ENCODE measurements around the gene IFT27.

The IFT27 gene

DNA sequence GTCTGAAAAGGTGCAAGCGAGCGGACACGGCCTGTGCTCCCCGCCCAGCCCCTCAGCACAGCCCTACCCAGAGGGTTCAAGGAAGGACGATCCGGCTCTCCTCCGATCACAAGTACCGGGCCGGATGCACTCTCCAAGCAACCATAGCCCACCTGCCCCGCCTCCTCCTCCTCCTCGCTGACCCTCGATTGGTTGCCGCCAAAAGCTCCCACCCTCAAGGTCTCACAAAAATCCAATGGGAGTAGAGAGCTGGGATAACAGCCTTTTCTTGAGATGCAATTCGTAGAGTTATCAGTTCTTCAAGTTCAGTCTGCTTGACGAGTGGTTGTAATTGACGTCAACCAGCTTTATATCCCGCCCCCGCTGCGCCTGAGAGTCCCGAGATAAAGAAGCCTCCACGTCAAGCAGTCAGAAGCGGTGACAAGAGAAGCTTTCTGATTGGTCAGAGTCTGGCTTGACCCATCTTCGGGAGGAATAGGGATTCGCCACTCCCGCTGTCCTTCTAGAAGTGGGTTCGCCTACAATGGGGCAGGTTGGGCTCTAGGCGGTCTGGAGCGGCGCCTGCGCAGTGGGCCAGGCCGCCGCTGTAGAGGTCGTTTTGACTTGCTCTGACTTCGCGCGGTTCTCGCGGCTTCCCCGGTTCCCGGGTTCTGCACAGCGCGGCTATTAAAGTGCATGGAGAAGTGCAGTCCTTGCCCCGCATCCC is at the start of gene IFT27:
Gene IFT27 (minus strand): TSS at position 156 of the 706 bp plus-strand sequence. CDS start 412 bp downstream, outside the sequence.
- DNase-seq (ENCODE audit: low spot score), result peak; percentile 99

DNA sequence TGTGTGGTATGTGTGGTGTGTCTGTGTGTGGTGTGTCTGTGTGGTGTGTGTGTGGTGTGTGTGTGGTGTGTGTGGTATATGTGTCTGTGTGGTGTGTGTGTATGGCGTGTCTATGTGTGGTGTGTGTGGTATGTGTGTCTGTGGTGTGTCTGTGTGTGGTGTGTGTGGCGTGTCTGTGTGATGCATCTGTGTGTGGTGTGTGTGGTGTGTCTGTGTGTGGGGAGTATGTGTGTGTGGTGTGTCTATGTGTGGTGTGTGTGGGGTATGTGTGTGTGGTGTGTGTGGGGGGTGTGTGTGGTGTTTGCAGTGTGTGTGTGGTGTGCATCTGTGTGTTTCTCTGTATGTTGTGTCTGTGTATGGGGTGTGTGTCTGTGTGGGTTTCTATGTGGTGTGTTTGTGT is 48.7 kb upstream of the IFT27 start:
- DNase-seq (ENCODE audit: low spot score), result no peak
- no peak for FAIRE-seq

More for the DNA sequence above, at the start of gene IFT27:
- peak; percentile 98 for FAIRE-seq

GRCh38 chr22:36823186-36823839 is 47.4 kb upstream of the IFT27 start:
- FAIRE-seq, result no peak

DNA sequence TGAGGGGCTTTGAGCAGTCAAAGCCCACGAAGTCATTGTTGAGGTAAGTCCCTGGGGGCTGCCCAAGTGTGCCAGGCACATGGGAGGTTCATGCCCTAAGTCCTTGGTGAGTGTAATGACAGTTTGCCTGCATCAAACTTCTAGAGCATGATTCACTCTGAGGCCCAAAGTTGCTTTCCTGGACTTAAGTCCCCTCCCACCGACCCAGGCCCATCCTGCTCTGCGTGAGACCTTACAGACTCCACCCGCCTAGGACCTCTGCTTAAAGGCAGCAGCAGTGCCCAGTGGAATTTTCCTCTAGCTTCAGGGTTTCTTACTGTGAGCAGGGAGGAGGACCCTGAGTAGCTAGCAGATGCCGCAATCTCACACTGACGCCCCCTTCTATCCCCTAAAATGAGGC is 46.7 kb upstream of the IFT27 start:
- FAIRE-seq, result no peak
- no peak for DNase-seq (ENCODE audit: low spot score)

More at GRCh38 chr22:36823186-36823839, 47.4 kb upstream of the IFT27 start:
- DNase-seq (ENCODE audit: low spot score), result no peak

GRCh38 chr22:36819112-36819511 is 43.2 kb upstream of the IFT27 start:
- DNase-seq (ENCODE audit: low spot score) (no peak), FAIRE-seq (no peak)

DNA sequence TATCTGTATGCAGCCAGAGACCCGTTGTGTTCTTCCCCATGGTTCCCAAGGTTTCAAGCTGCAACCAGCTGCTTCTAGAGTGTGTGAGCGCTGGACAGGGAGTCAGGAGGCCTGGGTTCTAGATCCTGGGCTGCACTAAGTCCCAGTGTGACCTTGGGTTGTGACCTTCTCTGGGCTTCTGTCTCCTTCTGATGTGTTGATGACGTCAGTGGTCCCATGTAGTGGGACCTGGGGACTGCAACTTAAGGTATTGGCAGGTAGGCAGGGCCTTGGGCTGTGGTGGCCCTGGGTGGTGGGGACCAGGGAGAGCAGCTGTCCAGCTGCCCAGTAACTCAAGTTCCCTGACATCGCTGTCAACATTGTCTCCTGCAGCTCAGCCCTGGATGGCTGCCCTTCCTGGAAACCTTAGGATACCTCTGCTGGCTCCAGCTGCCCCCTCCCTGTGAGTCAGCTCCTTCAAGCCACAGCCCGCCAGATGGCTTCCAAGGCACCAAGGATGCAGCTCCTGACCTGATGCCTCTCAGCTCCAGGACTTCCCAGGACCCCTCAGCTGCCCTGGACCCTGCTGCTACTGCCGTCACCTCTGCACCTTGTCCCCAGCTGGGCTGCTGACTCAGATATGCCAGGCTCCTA is 42.2 kb upstream of the IFT27 start:
- DNase-seq (ENCODE audit: low spot score), result no peak
- no peak for FAIRE-seq

GRCh38 chr22:36817525-36817848 is 41.6 kb upstream of the IFT27 start:
- no peak for FAIRE-seq

GRCh38 chr22:36816636-36817524 is 41.0 kb upstream of the IFT27 start, which contains the start of gene PVALB:
TSS of gene PVALB (minus strand) at chr22:36817035. CDS start at chr22:36817005, 30 bp downstream.
- DNase-seq (ENCODE audit: low spot score) (no peak), FAIRE-seq (no peak)

More at GRCh38 chr22:36817525-36817848, 41.6 kb upstream of the IFT27 start:
- no peak for DNase-seq (ENCODE audit: low spot score)

DNA sequence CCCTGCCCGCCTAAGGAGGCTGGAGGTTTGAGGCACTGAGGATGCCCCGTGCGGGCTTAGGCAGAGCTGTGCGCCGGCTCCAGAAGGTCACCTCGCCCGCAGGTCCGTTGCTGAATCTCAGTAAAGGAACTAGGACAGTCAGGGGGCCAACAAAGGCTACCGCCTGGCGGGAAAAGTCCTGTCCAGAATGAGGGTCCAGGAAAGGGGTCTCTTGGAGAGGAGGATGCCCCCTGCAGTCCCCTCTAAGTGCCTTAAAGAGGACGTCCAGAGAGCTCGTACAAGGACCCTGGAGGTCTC is 40.4 kb upstream of the IFT27 start:
- FAIRE-seq (no peak), DNase-seq (ENCODE audit: low spot score) (no peak)

- FAIRE-seq, result no peak
Measured at GRCh38 chr22:36815558-36816338, 39.8 kb upstream of the IFT27 start.

GRCh38 chr22:36814801-36815200 is 38.9 kb upstream of the IFT27 start:
- no peak for FAIRE-seq

More at GRCh38 chr22:36815558-36816338, 39.8 kb upstream of the IFT27 start:
- no peak for DNase-seq (ENCODE audit: low spot score)

DNA sequence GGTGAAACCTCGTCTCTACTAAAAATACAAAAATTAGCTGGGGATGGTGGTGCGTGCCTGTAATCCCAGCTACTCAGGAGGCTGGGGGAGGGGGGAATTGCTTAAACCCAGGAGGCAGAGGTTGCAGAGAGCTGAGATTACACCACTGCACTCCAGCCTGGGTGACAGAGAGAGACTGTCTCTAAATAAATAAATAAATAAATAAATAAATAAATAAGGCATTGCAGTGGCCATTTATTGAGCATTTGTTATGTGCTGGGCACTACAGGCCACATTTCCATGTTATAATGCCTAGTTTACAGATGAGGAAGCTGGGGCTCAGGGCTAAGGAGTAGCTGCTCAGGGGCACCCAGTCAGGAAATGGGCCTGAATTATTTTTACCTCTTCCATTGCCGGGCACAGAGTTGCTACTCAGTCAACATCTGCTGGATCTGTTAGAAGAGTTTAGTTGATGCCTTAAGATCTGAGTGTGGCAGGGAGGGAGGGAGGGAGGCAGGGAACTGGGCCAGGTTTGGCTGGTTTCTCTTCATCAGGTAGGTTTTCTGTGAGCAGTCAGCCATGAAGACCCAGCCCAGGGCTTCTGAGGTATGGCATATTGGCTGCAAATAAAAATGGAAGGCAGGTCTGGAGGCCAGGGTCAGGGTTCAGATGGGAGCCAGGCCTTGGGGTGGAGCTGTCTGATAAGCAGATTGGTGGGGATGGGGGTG is 35.3 kb upstream of the IFT27 start:
- no peak for FAIRE-seq
- no peak for DNase-seq (ENCODE audit: low spot score)

More at GRCh38 chr22:36814801-36815200, 38.9 kb upstream of the IFT27 start:
- no peak for DNase-seq (ENCODE audit: low spot score)

DNA sequence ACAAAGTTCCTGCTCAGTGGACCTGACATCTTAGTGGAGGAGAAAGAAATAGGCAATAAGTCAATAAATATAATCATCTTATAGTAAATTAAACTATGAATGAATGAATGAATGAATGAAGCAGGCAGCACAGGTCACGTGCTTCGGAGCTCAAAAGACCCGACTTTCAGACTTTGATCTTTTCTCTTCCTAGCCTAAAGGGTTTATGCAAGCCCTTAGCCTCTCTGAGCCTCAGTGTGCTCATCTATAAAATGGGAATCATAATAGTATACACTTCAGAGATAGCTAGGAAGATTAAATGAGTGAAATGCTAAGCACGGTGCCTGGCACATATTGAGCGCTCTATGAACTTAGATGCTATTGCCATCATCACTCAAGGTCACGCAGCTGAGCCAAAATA is 33.4 kb upstream of the IFT27 start:
- DNase-seq (ENCODE audit: low spot score) (no peak), FAIRE-seq (no peak)

GRCh38 chr22:36808721-36809344 is 32.9 kb upstream of the IFT27 start:
- DNase-seq (ENCODE audit: low spot score), result no peak
- no peak for FAIRE-seq

DNA sequence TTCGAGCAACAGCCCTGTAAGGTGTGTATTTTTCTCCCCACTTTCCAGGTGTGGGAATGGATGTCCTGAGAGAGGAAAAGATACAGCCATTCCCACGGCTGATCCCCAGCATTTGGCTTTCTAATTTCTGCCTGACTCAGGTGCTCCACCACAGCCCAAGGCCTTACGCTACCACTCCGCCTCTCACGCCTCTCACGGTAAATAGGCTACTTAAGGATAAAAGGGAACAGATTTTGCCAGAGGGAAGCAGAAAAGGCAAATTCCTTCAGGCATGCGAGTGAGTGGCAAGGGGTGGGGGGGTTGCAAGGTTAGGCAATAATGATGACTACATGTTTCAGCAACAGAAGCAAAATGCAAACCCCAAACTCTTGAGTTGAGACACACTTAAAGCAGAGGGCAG is 31.7 kb upstream of the IFT27 start:
- DNase-seq (ENCODE audit: low spot score) (no peak), FAIRE-seq (no peak)

DNA sequence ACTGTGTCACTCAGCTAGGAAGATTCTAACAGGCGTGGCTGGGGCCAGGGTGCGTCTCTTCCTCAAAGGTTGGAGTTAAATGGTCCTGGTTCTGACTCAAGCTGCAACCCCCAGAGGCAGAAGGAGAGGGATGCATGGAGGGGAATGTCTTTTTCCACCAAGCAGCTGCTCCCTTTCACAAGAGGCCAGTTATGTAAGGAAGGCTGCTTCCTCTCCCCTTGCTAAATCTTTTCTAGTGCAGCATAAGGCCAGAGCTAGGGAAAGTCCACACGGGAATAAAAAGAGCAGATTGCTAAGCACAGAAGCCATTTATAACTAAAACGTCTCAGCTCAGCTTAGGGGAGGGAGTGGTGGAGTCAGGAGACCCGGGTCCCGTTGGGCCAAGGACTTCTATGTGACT is 30.9 kb upstream of the IFT27 start:
- no peak for FAIRE-seq
- DNase-seq (ENCODE audit: low spot score), result no peak

- DNase-seq (ENCODE audit: low spot score), result no peak
- no peak for FAIRE-seq
Measured at GRCh38 chr22:36803358-36803757, 27.4 kb upstream of the IFT27 start.

GRCh38 chr22:36798674-36799066 is 22.8 kb upstream of the IFT27 start:
- DNase-seq (ENCODE audit: low spot score), result no peak
- no peak for FAIRE-seq

DNA sequence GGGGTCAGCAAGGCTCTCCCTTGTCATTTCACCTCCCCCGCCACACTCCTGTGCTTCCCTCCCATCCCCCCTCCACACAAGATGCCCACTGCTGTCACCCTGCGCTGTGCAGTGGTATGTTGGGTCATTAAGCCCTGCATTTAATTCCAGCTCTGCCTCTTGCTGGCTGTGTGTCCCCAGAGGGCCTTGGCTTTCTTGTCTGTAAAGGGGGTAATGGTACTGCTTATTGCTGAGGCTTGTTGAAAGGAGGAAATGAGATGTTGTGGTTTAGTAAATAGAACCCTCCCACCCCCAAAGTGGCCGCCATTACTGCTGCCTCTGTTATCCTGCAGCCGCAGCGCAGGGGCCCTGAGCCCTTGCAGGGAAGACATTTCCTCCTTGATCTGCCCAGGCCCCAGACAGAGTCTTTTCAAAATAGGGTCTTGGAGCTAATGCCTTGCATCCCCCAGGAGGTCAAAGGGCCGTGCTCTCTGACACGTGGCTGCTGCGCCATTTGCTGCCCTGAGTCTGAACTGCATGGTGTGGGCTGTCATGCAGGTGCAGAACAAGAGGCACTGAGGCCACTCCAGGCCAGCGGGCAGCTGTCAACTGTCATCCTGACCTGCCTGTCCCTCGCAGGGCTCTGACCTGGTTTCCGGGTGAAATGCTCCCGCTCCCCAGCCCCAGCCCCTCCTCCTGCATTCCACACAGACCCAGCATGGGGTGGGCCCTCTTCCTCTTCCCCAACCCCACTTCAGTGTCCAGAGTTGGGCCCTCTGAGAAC is 22.2 kb upstream of the IFT27 start:
- no peak for FAIRE-seq
- DNase-seq (ENCODE audit: low spot score), result no peak

All from RCC 7860 (cell line).